ENCODE measurements around the gene SWT1. TPM values are rescaled to one million over a fixed set of nuclear protein-coding genes. Genes with fewer than 3 reads are reported as not detected.

SWT1 gene
- total and polyA plus RNA-seq, 9 of the 15 experiments (the other 6 are each of a cell fraction or from before 2014, with no cell fraction given) = 1.5 to 3.4 (median 2.3) TPM

GRCh38 chr1:185341196-185341781, 184.3 kb downstream of the SWT1 start:
- no peak overlapping the region for H2AFZ ChIP-seq (ENCODE audit: low read depth, low read length)
- CTCF ChIA-PET (ENCODE audit: low intra/inter-chr PET ratio) = no interaction called here
- BruUV-seq (replicated peaks) = no TSS peak
- no peak overlapping the region for H3K4me3 ChIP-seq
- no peak overlapping the region for H3K9ac ChIP-seq (ENCODE audit: insufficient read depth in 1 of 2, low read depth in 2 of 2, low read length in 2 of 2)
- H3K27ac ChIP-seq (ENCODE audit: extremely low read depth, low read depth, low read length) = no peak overlapping the region
- no peaks in the 10 kb centered on the region for H3K9me3 ChIP-seq (replicated peaks; ENCODE audit: control insufficient read depth, insufficient read depth, low read depth, low read length)
- H3K4me1 ChIP-seq (replicated peaks in 1 of 2; ENCODE audit: control insufficient read depth in 2 of 2, insufficient read depth in 2 of 2, low read length in 2 of 2) = no peaks in the 10 kb centered on the region; a peak in 1 of 5 replicates
- ATAC-seq (no peak), DNase-seq (ENCODE audit: extremely low read depth in 1 of 4, low spot score in 3 of 4) (no peak), FAIRE-seq (no peak)
- H3K9me1 ChIP-seq (ENCODE audit: control insufficient read depth, insufficient read depth, low read length) = no peaks in the 10 kb centered on the region
- no peak overlapping the region for H3K4me2 ChIP-seq (ENCODE audit: insufficient read depth, low read length)
- POLR2A ChIA-PET = interaction anchor here (0.5 to 0.8 kb wide), 5 partner anchors 8 to 943 kb away, joined by 3 to 5 read pairs (median 3); no protein-coding TSS in a partner anchor
- H3K27me3 ChIP-seq (ENCODE audit: control insufficient read depth in 2 of 2, insufficient read depth in 2 of 2, low read length in 2 of 2) = no peaks in the 10 kb centered on the region
- no peaks in the 10 kb centered on the region for H4K20me1 ChIP-seq (replicated peaks; ENCODE audit: control insufficient read depth, insufficient read depth, low read length)
- no peaks in the 10 kb centered on the region for H3K36me3 ChIP-seq (ENCODE audit: control insufficient read depth, insufficient read depth, low read length)
- in situ Hi-C loops (cut with MboI) = no loop called here
- no peaks in the 10 kb centered on the region for H3K79me2 ChIP-seq (ENCODE audit: control insufficient read depth, insufficient read depth, low read length)
- intact Hi-C loops (cut with micrococcal nuclease) = no loop called here
- TF ChIP-seq ZNF239 (CRISPR knock-in tag; IDR thresholded peaks at IDR 0.05) (peak; percentile 57), ZNF41 (CRISPR knock-in tag; conservative IDR thresholded peaks at IDR 0.05) (peak; percentile 80), HDAC8 (tag; IDR thresholded peaks at IDR 0.05) (peak; percentile 88; the same call in 1 of the 2 replicates), ESRRB (CRISPR knock-in tag; IDR thresholded peaks at IDR 0.05; ENCODE audit: borderline replicate concordance) (no peak), MCM5 (IDR thresholded peaks at IDR 0.05; ENCODE audit: low read depth) (no peak), BACH1 (tag; IDR thresholded peaks at IDR 0.05) (peak; percentile 73), DIDO1 (tag; IDR thresholded peaks at IDR 0.05; ENCODE audit: low read depth) (peak; percentile 35; the same call in 1 of the 2 replicates), ZFX (CRISPR knock-in tag; IDR thresholded peaks at IDR 0.05) (no peak), SIRT6 (IDR thresholded peaks at IDR 0.05; ENCODE audit: low read depth, low read length) (no peak), MTA2 (IDR thresholded peaks at IDR 0.05; ENCODE audit: low read depth) (no peak)
- TF ChIP-seq, protein P1, sequence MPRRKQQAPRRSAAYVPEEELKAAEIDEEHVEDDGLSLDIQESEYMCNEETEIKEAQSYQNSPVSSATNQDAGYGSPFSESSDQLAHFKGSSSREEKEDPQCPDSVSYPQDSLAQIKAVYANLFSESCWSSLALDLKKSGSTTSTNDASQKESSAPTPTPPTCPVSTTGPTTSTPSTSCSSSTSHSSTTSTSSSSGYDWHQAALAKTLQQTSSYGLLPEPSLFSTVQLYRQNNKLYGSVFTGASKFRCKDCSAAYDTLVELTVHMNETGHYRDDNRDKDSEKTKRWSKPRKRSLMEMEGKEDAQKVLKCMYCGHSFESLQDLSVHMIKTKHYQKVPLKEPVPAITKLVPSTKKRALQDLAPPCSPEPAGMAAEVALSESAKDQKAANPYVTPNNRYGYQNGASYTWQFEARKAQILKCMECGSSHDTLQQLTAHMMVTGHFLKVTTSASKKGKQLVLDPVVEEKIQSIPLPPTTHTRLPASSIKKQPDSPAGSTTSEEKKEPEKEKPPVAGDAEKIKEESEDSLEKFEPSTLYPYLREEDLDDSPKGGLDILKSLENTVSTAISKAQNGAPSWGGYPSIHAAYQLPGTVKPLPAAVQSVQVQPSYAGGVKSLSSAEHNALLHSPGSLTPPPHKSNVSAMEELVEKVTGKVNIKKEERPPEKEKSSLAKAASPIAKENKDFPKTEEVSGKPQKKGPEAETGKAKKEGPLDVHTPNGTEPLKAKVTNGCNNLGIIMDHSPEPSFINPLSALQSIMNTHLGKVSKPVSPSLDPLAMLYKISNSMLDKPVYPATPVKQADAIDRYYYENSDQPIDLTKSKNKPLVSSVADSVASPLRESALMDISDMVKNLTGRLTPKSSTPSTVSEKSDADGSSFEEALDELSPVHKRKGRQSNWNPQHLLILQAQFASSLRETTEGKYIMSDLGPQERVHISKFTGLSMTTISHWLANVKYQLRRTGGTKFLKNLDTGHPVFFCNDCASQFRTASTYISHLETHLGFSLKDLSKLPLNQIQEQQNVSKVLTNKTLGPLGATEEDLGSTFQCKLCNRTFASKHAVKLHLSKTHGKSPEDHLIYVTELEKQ (CRISPR knock-in tag; IDR thresholded peaks at IDR 0.05) = peak; percentile 50; the same call in 1 of the 2 replicates
- TF ChIP-seq, protein P2, sequence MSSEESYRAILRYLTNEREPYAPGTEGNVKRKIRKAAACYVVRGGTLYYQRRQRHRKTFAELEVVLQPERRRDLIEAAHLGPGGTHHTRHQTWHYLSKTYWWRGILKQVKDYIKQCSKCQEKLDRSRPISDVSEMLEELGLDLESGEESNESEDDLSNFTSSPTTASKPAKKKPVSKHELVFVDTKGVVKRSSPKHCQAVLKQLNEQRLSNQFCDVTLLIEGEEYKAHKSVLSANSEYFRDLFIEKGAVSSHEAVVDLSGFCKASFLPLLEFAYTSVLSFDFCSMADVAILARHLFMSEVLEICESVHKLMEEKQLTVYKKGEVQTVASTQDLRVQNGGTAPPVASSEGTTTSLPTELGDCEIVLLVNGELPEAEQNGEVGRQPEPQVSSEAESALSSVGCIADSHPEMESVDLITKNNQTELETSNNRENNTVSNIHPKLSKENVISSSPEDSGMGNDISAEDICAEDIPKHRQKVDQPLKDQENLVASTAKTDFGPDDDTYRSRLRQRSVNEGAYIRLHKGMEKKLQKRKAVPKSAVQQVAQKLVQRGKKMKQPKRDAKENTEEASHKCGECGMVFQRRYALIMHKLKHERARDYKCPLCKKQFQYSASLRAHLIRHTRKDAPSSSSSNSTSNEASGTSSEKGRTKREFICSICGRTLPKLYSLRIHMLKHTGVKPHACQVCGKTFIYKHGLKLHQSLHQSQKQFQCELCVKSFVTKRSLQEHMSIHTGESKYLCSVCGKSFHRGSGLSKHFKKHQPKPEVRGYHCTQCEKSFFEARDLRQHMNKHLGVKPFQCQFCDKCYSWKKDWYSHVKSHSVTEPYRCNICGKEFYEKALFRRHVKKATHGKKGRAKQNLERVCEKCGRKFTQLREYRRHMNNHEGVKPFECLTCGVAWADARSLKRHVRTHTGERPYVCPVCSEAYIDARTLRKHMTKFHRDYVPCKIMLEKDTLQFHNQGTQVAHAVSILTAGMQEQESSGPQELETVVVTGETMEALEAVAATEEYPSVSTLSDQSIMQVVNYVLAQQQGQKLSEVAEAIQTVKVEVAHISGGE (CRISPR knock-in tag; IDR thresholded peaks at IDR 0.05) = no peak
- TF ChIP-seq, protein P3, sequence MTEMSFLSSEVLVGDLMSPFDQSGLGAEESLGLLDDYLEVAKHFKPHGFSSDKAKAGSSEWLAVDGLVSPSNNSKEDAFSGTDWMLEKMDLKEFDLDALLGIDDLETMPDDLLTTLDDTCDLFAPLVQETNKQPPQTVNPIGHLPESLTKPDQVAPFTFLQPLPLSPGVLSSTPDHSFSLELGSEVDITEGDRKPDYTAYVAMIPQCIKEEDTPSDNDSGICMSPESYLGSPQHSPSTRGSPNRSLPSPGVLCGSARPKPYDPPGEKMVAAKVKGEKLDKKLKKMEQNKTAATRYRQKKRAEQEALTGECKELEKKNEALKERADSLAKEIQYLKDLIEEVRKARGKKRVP (CRISPR knock-in tag; IDR thresholded peaks at IDR 0.05) = peak; percentile 69
